GM10266 (cell line): Measurements from ENCODE around the gene PPP6R3.

Experiments used
- DNase-seq: peaks from one replicate; pipeline ENCODE4 v3.0.0; 2012; ENCODE audit errors: extremely low spot score
- TF ChIP-seq, protein P1 (sequence below): IDR thresholded peaks from 2 replicates; pipeline ENCODE4 v1.5.1; 2012; ENCODE audit warnings: mild to moderate bottlenecking, low read depth; ENCODE audit not compliant: control insufficient read depth, insufficient read depth; ENCODE audit errors: missing control alignments

PPP6R3 gene

DNA sequence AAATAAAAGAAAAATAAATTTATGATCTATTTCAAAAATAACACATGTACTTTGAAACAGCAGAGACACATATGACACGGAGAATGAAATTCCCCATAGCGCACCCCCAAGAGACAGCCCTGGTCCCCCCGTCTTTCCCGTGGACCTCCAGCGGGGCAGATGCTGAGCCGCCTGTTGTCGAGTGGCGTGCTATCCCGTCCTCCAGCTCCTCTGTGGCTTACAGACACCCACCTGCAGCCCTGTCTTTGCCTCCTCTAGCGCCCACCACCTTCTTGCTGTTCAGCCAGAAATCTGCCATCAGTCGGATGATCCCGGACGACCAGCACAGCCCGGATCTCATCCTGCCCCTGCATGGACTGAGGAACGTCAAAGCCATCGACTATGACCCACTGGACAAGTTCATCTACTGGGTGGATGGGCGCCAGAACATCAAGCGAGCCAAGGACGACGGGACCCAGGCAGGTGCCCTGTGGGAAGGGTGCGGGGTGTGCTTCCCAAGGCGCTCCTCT is 44.4 kb upstream of the PPP6R3 start:
- no peak for DNase-seq
- TF ChIP-seq, protein P1, sequence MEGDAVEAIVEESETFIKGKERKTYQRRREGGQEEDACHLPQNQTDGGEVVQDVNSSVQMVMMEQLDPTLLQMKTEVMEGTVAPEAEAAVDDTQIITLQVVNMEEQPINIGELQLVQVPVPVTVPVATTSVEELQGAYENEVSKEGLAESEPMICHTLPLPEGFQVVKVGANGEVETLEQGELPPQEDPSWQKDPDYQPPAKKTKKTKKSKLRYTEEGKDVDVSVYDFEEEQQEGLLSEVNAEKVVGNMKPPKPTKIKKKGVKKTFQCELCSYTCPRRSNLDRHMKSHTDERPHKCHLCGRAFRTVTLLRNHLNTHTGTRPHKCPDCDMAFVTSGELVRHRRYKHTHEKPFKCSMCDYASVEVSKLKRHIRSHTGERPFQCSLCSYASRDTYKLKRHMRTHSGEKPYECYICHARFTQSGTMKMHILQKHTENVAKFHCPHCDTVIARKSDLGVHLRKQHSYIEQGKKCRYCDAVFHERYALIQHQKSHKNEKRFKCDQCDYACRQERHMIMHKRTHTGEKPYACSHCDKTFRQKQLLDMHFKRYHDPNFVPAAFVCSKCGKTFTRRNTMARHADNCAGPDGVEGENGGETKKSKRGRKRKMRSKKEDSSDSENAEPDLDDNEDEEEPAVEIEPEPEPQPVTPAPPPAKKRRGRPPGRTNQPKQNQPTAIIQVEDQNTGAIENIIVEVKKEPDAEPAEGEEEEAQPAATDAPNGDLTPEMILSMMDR: no peak

DNA sequence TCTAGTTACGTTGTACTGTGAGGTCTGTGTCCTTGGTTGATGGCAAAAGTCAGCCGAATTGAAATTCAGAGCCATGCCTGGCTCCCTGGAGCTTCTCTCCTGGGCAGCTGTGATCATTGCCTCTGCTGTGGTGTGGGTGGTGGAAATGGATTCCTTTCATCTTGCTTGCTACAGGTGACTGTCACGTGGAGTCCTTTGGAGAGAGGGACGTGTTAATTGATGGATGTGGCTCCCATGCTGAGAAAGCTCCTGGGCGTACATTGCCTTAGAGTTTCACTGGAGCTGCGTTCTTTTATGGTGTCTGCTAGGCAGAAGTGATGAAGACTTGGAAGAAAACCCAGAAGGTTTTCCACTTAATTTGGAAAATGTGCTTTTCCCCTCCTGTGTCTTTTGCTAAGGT is 41.9 kb upstream of the PPP6R3 start:
- TF ChIP-seq, protein P1: no peak
- DNase-seq: no peak

DNA sequence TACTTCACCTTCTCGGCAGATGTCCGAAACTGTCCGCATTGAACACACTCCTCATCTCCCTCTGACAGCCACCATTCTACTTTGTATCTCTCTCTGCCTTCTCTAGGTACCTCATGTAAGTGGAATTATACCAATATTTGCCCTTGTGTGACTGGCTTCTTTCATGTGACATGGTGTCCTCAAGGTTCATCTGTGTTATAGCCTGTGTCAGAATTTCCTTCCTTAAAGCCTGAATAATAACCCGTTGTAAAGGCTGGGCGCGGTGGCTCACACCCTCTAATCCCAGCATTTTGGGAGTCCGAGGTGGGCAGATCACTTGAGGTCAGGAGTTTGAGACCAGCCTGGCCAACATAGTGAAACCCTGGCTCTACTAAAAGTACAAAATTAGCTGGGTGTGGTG is 40.4 kb upstream of the PPP6R3 start:
- TF ChIP-seq, protein P1: no peak

DNA sequence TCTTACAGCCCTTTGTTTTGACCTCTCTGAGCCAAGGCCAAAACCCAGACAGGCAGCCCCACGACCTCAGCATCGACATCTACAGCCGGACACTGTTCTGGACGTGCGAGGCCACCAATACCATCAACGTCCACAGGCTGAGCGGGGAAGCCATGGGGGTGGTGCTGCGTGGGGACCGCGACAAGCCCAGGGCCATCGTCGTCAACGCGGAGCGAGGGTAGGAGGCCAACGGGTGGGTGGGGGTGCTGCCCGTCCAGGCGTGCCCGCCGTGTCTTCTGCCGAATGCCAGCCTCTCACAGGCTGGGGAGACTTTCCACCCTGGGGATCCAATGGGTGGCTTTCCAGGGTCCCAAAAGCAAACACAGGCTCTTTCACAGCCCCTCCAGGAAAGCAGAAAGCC is 37.1 kb upstream of the PPP6R3 start:
- no peak for DNase-seq
- TF ChIP-seq, protein P1: no peak

More for the DNA sequence above, 40.4 kb upstream of the PPP6R3 start:
- DNase-seq: no peak

DNA sequence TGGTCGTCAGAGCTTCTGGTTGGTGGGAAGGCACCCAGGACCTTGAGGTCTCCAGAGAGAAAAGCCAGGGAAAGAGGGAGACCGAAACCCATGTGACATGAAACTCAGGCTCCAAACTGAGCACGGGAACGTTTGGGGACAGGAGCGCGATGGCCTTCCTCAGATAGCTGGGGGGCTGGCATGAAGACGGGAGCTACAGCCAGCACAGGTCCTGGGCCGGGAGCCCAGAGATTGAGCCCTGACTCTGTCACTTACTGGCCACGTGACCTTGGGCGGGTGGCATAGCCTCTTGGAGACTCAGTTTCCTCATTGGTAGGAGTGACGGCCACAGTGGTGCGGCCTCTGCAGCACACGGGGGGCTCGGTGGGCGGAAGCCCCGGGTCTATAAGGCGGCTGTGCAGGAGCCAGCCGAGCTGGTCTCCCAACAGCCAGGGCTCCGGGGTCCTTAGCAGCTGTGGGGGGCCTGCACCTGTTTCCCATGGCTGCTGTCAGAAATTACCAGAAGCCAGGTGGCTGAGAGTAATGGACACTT is 36.4 kb upstream of the PPP6R3 start:
- TF ChIP-seq, protein P1: no peak
- DNase-seq: no peak

DNA sequence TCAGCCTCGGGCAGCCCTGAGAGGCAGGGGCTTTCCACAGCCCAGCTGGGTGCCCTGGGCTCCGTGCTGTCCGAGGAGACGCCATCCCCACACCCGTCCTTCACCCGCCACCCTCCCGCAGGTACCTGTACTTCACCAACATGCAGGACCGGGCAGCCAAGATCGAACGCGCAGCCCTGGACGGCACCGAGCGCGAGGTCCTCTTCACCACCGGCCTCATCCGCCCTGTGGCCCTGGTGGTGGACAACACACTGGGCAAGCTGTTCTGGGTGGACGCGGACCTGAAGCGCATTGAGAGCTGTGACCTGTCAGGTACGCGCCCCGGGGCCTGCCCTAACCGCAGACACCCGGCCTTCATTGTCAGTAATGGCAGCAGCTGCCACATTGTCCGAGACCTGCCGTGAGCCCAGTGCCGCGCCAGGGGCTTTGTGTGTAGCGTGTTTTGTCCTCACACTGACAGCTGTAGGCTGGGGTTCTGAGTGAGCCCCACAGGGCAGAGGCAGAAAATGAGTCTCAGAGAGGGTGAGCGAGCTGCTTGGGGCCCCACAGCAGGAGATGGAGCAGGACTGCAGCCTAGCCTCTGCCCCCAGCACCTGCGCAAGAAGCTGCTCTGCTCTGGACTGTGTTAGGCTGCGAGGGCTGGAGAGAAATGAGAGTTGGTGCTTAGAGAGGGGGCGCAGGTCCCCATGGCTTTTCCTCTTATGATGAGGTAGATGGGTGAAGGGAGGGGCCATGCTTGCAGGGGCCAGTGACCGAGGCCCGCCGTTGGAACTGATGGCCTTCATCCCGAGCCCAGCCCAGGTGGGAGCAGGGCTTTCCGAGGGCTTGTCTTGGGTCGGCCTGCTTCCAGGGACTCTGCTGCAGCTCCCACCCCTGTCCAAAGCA is 35.3 kb upstream of the PPP6R3 start:
- TF ChIP-seq, protein P1: no peak
- no peak for DNase-seq

DNA sequence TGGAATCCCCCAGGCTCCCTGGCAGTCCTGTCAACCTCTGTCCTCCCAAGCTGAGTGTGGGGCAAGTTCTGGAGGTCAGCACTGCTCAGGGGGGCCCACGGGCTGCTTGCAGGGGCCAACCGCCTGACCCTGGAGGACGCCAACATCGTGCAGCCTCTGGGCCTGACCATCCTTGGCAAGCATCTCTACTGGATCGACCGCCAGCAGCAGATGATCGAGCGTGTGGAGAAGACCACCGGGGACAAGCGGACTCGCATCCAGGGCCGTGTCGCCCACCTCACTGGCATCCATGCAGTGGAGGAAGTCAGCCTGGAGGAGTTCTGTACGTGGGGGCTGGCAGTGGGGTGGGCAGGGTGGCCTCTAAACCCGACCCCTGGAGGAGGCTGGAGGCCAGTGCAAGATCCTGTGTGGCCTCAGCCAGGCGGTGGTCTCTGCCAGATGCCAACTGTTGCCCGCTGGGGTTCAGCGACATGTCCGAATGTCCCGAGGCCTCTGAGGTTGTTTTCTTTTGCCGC is 34.6 kb upstream of the PPP6R3 start:
- TF ChIP-seq, protein P1: no peak
- no peak for DNase-seq
